ENCODE measurements around the gene IMPDH2.

Gene IMPDH2

GRCh38 chr3:49028673-49029562 lies at the start of gene IMPDH2:
Gene IMPDH2 (minus strand): TSS chr3:49029398. CDS start chr3:49029350, 48 bp downstream.
- TF ChIP-seq CTCF (IDR thresholded peaks at IDR 0.05; ENCODE audit: control extremely low read depth, extremely low read depth, low read depth, missing control alignments) = peak; percentile 16
- peak; percentile 91 for DNase-seq (ENCODE audit: extremely low spot score)
- POLR2A ChIA-PET = interaction anchor here (0.5 to 1.8 kb wide), 17 partner anchors 8 to 1705 kb away, joined by 3 to 29 read pairs (median 5); partner anchors contain the start of genes DALRD3, P4HTM, QRICH1 and USP19
- CTCF ChIA-PET = interaction anchor here (0.6 to 1.5 kb wide), 7 partner anchors 9 to 70 kb away, joined by 3 to 5 read pairs (median 4); partner anchors contain the start of genes P4HTM and WDR6

- CTCF ChIA-PET = no interaction called here
These were observed 47.4 kb upstream of the IMPDH2 start for GRCh38 chr3:49076646-49077045.

GRCh38 chr3:49076116-49076515 lies 46.9 kb upstream of the IMPDH2 start:
- no peak for DNase-seq (ENCODE audit: extremely low spot score)
- no peak for TF ChIP-seq CTCF (IDR thresholded peaks at IDR 0.05; ENCODE audit: control extremely low read depth, extremely low read depth, low read depth, missing control alignments)
- ChIA-PET POLR2A (no interaction called here), CTCF (no interaction called here)

More at GRCh38 chr3:49076646-49077045, 47.4 kb upstream of the IMPDH2 start:
- POLR2A ChIA-PET = no interaction called here
- TF ChIP-seq CTCF (IDR thresholded peaks at IDR 0.05; ENCODE audit: control extremely low read depth, extremely low read depth, low read depth, missing control alignments) = no peak
- no peak for DNase-seq (ENCODE audit: extremely low spot score)

- DNase-seq (ENCODE audit: extremely low spot score) = no peak
- CTCF ChIA-PET = interaction anchor here (1.5 to 2.1 kb wide), 2 partner anchors 12 to 35 kb away, joined by 4 to 7 read pairs; partner anchors contain the start of gene QRICH1
- TF ChIP-seq CTCF (IDR thresholded peaks at IDR 0.05; ENCODE audit: control extremely low read depth, extremely low read depth, low read depth, missing control alignments) = no peak
- POLR2A ChIA-PET = interaction anchor here (0.6 kb wide), 1 partner anchor 36 kb away, joined by 6 read pairs; the partner anchor contains the start of gene NDUFAF3
These were observed 28.8 kb upstream of the IMPDH2 start for GRCh38 chr3:49058011-49058410.

GRCh38 chr3:49057268-49057667 lies 28.1 kb upstream of the IMPDH2 start:
- ChIA-PET CTCF (no interaction called here), POLR2A (no interaction called here)
- no peak for TF ChIP-seq CTCF (IDR thresholded peaks at IDR 0.05; ENCODE audit: control extremely low read depth, extremely low read depth, low read depth, missing control alignments)
- no peak for DNase-seq (ENCODE audit: extremely low spot score)

- no peak for DNase-seq (ENCODE audit: extremely low spot score)
- ChIA-PET POLR2A (no interaction called here), CTCF (no interaction called here)
- TF ChIP-seq CTCF (IDR thresholded peaks at IDR 0.05; ENCODE audit: control extremely low read depth, extremely low read depth, low read depth, missing control alignments) = no peak
These were observed 25.2 kb upstream of the IMPDH2 start for GRCh38 chr3:49054344-49054862.
